Superior temporal gyrus (tissue), 1 donor: ENCODE measurements around the gene RAB25.

Source experiments
- DNase-seq: peaks from one replicate; pipeline ENCODE4 v3.0.0-alpha.2; 2016; ENCODE audit errors: extremely low spot score

The RAB25 gene

DNA sequence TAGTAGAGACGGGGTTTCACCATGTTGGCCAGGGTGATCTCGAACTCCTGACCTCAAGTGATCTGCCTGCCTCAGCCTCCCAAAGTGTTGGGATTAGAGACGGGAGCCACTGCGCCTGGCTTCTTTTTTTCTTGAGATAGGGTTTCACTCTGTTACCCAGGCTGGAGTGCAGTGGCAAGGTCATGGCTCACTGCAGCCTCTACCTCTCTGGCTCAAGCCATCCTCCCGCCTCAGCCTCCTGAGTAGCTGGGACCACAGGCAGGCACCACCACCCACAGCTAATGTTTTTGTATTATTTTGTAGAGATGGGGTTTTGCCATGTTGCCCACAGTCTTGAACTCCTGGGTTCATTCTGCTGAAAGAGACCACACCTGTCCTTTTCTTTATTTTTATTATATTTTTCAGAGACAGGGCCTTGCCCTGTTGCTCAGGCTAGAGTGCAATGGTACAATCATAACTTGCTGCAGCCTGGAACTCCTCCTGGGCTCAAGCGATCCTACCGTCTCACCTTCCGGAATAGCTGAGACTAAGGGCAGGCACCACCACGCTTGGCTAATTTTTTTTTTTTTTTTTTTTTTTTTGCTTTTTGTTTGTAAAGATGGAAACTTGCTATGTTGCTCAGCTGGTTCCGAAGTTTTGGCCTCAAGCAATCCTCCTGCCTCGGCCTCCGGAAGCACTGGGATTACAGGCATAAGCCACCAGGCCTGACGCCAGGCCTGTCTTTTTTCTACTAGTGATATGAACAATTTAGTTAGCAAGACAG lies 56.6 kb downstream of the RAB25 start:
- no peak for DNase-seq

DNA sequence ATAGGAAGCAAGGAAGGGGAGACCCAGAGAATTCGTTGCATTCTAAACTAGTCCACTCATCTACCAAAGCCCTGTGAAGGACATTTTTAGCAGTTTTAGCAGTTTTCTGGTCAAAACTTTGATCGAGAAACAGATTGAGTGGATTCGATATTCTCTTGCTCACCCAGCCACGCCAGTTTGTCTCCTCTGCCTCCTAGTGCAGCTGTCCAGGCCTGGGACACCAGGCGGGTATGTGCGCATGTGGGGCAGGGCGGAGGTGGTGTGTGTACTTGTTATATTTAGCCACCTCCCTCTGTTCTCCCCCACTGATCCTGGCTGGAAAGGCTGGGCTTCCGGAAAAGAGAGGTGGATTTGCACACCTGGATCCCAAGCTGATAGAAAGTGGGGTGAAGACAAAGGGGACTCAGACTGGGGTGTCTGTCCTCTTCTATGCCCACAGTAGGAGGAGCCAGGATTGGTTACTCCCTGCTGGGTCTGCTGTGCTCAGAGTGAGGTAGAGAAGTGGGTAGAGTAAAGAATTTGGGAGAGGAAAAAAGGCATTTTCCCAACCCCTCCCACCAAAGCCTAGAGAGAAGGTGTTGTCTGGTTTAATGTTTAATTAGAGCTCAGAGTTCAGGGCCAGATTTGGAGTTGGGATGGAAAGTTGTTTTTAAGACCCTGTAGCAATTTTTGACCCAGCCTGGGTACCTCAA lies 57.4 kb downstream of the RAB25 start:
- DNase-seq: no peak

DNA sequence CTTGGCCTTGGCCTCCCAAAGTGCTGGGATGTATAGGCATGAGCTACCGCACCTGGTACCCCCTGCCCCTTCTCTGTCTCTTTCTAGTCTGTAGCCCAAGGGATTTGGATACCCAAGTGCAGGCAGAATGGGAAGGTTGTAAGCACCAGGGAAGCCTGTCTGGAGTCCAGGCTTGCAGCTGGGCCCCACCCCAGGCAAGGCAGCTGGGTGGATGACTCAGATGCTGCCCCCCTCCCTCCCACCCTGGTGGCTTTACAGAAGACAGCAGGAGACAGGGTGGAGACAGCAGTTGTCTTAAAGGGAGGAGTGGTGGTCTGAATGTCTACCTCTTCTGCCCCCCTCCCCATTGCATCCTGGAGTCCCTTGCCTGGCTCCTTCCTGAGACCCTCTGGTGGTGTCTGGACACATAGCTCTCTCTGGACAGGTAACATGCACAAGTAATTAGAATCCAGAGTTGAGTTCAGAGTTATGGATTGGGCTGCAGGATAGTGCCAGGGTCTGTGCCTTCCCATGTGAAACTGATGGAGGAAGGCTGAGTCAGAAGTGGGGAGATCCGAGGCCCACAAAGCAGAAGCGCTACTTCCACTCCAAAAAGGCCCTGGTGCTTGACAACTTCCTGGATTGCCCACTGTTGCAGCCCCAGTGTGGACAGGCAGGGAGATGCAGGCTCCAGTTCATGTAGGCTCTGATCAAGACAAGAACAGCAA lies 58.7 kb downstream of the RAB25 start:
- DNase-seq: no peak
